Neural cell (in vitro differentiated cells): ENCODE measurements around the gene UQCC2.

Experiments
- POLR2AphosphoS5 ChIP-seq: IDR thresholded peaks from 2 replicates; pipeline ENCODE4 v1.6.1; 2012
- TF ChIP-seq, protein P1 (sequence below): IDR thresholded peaks from 2 replicates; pipeline ENCODE4 v1.6.1; 2012; ENCODE audit warnings: borderline replicate concordance
- TF ChIP-seq, protein P2 (sequence below): fragments of 450-650 bp; IDR thresholded peaks from 2 replicates; pipeline ENCODE4 v1.5.1; 2014; ENCODE audit warnings: antibody characterized with exemption, mild to moderate bottlenecking, moderate library complexity; ENCODE audit not compliant: poor library complexity, severe bottlenecking

DNA sequence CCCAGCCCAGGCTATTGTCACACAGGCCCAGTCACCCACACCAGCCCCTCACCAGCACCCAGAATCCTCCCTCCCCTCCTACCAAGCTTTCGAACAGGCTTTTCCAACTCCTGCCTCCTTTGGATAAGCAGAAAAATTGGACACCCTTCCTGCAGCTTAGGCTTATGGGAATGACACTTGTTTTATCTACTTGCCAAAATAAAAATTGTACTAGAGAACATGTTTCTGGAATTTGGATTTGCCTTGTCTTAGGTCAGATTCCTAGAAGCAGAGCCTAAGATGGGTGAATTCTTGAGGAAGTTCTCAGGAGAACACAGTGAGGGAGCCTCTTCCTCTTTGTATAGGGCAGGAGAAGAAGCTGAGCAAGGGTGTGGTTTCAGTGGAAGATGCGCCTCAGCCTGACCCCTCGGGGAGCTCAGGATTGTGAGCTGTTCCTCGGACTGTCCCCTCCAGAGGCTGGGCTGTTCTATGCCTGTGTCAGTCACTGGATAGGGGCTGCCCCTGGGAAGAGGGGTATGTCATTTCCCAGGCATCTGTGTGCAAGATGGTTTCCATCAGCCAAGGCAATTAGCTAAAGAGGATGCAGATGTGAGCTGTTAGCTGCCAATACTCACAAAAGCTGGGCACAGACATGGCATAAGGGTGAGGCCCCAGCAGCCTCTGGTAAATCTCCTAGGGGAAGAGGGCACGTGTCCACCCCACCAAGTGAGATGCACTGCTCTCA, 56.5 kb downstream of the UQCC2 start:
- TF ChIP-seq, protein P1, sequence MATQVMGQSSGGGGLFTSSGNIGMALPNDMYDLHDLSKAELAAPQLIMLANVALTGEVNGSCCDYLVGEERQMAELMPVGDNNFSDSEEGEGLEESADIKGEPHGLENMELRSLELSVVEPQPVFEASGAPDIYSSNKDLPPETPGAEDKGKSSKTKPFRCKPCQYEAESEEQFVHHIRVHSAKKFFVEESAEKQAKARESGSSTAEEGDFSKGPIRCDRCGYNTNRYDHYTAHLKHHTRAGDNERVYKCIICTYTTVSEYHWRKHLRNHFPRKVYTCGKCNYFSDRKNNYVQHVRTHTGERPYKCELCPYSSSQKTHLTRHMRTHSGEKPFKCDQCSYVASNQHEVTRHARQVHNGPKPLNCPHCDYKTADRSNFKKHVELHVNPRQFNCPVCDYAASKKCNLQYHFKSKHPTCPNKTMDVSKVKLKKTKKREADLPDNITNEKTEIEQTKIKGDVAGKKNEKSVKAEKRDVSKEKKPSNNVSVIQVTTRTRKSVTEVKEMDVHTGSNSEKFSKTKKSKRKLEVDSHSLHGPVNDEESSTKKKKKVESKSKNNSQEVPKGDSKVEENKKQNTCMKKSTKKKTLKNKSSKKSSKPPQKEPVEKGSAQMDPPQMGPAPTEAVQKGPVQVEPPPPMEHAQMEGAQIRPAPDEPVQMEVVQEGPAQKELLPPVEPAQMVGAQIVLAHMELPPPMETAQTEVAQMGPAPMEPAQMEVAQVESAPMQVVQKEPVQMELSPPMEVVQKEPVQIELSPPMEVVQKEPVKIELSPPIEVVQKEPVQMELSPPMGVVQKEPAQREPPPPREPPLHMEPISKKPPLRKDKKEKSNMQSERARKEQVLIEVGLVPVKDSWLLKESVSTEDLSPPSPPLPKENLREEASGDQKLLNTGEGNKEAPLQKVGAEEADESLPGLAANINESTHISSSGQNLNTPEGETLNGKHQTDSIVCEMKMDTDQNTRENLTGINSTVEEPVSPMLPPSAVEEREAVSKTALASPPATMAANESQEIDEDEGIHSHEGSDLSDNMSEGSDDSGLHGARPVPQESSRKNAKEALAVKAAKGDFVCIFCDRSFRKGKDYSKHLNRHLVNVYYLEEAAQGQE = no peak
- TF ChIP-seq POLR2AphosphoS5 = no peak
- TF ChIP-seq, protein P2, sequence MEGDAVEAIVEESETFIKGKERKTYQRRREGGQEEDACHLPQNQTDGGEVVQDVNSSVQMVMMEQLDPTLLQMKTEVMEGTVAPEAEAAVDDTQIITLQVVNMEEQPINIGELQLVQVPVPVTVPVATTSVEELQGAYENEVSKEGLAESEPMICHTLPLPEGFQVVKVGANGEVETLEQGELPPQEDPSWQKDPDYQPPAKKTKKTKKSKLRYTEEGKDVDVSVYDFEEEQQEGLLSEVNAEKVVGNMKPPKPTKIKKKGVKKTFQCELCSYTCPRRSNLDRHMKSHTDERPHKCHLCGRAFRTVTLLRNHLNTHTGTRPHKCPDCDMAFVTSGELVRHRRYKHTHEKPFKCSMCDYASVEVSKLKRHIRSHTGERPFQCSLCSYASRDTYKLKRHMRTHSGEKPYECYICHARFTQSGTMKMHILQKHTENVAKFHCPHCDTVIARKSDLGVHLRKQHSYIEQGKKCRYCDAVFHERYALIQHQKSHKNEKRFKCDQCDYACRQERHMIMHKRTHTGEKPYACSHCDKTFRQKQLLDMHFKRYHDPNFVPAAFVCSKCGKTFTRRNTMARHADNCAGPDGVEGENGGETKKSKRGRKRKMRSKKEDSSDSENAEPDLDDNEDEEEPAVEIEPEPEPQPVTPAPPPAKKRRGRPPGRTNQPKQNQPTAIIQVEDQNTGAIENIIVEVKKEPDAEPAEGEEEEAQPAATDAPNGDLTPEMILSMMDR = no peak
